HepG2 (cell line): ENCODE data around the gene CAB39. TPM values are rescaled to one million over a fixed set of nuclear protein-coding genes. Genes with fewer than 3 reads are reported as not detected.
A peak's percentile ranks its signal among the peaks of the same experiment; 100 is the strongest.

Source experiments
- ARNT2 ChIP-seq: sonication (generic); formaldehyde crosslinking; IDR thresholded peaks from 2 replicates; pipeline ENCODE4 v1.8.0; 2022; ENCODE audit warnings: mild to moderate bottlenecking, low read depth, missing genetic modification reagents, moderate library complexity
- BCL6 ChIP-seq: IDR thresholded peaks from 2 replicates; pipeline ENCODE4 v1.6.1; 2016; ENCODE audit warnings: missing genetic modification reagents, missing compliant biosample characterization
- HNF4G ChIP-seq, 2 experiments: sonication (generic) in 1 of 2; formaldehyde crosslinking in 1 of 2; IDR thresholded peaks; 2 replicates each; pipeline versions ENCODE4 v1.4.0 to v1.6.1; 2011 to 2020; ENCODE audit warnings: borderline replicate concordance in 2 of 2, low read depth in 2 of 2, mild to moderate bottlenecking in 2 of 2, low read length in 1 of 2, missing genetic modification reagents in 1 of 2, moderate library complexity in 1 of 2
- MTERF4 ChIP-seq: sonication (generic); formaldehyde crosslinking; IDR thresholded peaks from 2 replicates; pipeline ENCODE4 v1.8.0; 2023; ENCODE audit warnings: mild to moderate bottlenecking, missing genetic modification reagents
- TBL1XR1 ChIP-seq: fragments of 150-350 bp; IDR thresholded peaks from 2 replicates; pipeline ENCODE4 v1.6.1; 2014; ENCODE audit warnings: borderline replicate concordance, low read length; ENCODE audit not compliant: partially characterized antibody
- TCF12 ChIP-seq, 2 experiments: fragments of 450-650 bp in 1 of 2; sonication (generic) in 1 of 2; formaldehyde crosslinking in 1 of 2; IDR thresholded peaks; 2 replicates each; pipeline versions ENCODE4 v1.6.1 to v1.8.0; 2017 to 2022; ENCODE audit warnings: antibody characterized with exemption in 1 of 2, mild to moderate bottlenecking in 1 of 2, missing genetic modification reagents in 1 of 2, moderate library complexity in 1 of 2
- U2AF1 ChIP-seq: fragments of 200-400 bp; formaldehyde crosslinking; optimal IDR thresholded peaks from 2 replicates; pipeline ENCODE3; 2017; ENCODE audit warnings: mild to moderate bottlenecking, low read depth, low read length
- ZBTB8A ChIP-seq: sonication (generic); formaldehyde crosslinking; IDR thresholded peaks from 2 replicates; pipeline ENCODE4 v1.4.0; 2020; ENCODE audit warnings: mild to moderate bottlenecking, low read depth, missing genetic modification reagents, borderline replicate concordance
- ZMYM2 ChIP-seq: sonication (generic); formaldehyde crosslinking; IDR thresholded peaks from 2 replicates; pipeline ENCODE4 v1.8.0; 2022; ENCODE audit warnings: mild to moderate bottlenecking, missing genetic modification reagents
- ZNF160 ChIP-seq: sonication (generic); formaldehyde crosslinking; IDR thresholded peaks from 2 replicates; pipeline ENCODE4 v1.8.0; 2022; ENCODE audit warnings: mild to moderate bottlenecking, inconsistent platforms, missing genetic modification reagents
- ZNF235 ChIP-seq: sonication (generic); formaldehyde crosslinking; IDR thresholded peaks from 2 replicates; pipeline ENCODE4 v1.8.1; 2023; ENCODE audit warnings: mild to moderate bottlenecking, missing genetic modification reagents, borderline replicate concordance
- ZNF30 ChIP-seq: sonication (generic); formaldehyde crosslinking; IDR thresholded peaks from 2 replicates; pipeline ENCODE4 v1.5.0; 2020; ENCODE audit warnings: mild to moderate bottlenecking, missing genetic modification reagents
- ZNF607 ChIP-seq: sonication (generic); formaldehyde crosslinking; IDR thresholded peaks from 2 replicates; pipeline ENCODE4 v1.5.1; 2020; ENCODE audit warnings: missing genetic modification reagents, mild to moderate bottlenecking, borderline replicate concordance
- ZNF800 ChIP-seq: sonication (generic); formaldehyde crosslinking; IDR thresholded peaks from 2 replicates; pipeline ENCODE4 v1.4.0; 2020; ENCODE audit warnings: missing genetic modification reagents
- polyA plus RNA-seq, 8 experiments: library from polyadenylated mRNA; depleted of rRNA in 3 of 8; stranded (reverse) in 7 of 8; unstranded in 1 of 8; fragments of >200 nt; fragmentation: Illumina TruSeq in 4 of 8; extraction: Trizol in 4 of 8; gene quantifications; 2 replicates each; pipeline versions ENCODE4 v1.2.1 to v1.2.3, GENCODE V29; 2011 to 2016; ENCODE audit warnings: low read depth in 4 of 8, missing spikeins in 1 of 8, mixed read lengths in 1 of 8; ENCODE audit not compliant: insufficient read depth in 1 of 8
- total RNA-seq, 5 experiments: library from RNA; depleted of rRNA; stranded (reverse); fragments of >200 nt; fragmentation: Illumina TruSeq; extraction: Trizol; gene quantifications; 2 replicates each; pipeline ENCODE4 v1.2.3, GENCODE V29; 2016; ENCODE audit warnings: low read depth in 1 of 5
- TF ChIP-seq, protein P1 (sequence below): sonication (generic); formaldehyde crosslinking; IDR thresholded peaks from 2 replicates; pipeline ENCODE4 v1.9.0; 2021; ENCODE audit warnings: mild to moderate bottlenecking, missing genetic modification reagents
- TF ChIP-seq, protein P2 (sequence below): sonication (generic); formaldehyde crosslinking; conservative IDR thresholded peaks from 2 replicates; pipeline ENCODE4 v1.4.0; 2020; ENCODE audit warnings: missing genetic modification reagents

Gene CAB39
- total and polyA plus RNA-seq, 2 of the 13 experiments (the other 11 are each of a cell fraction or from before 2014, with no cell fraction given) = 19.3 to 45.3 TPM

GRCh38 chr2:230864605-230865306 lies 152.1 kb downstream of the CAB39 start, which contains the start of gene ITM2C (continued):
- TF ChIP-seq ZNF800 (CRISPR knock-in tag) (peak; percentile 67; the same call in 1 of the 2 replicates), ZBTB8A (CRISPR knock-in tag) (no peak), ZNF235 (CRISPR knock-in tag) (peak; percentile 80; the same call in 1 of the 2 replicates), MTERF4 (CRISPR knock-in tag) (no peak), TCF12 (IDR thresholded peaks at IDR 0.05) (no peak), TCF12 (CRISPR knock-in tag; IDR thresholded peaks at IDR 0.05) (peak; percentile 87), ARNT2 (CRISPR knock-in tag) (no peak; the same call in 1 of the 2 replicates), HNF4G (IDR thresholded peaks at IDR 0.05; ENCODE audit: borderline replicate concordance, low read depth, low read length) (no peak), HNF4G (CRISPR knock-in tag; IDR thresholded peaks at IDR 0.05; ENCODE audit: borderline replicate concordance, low read depth) (no peak), TBL1XR1 (no peak), ZNF160 (peak; percentile 84), ZNF30 (CRISPR knock-in tag) (no peak), U2AF1 (no peak), BCL6 (CRISPR knock-in tag) (no peak), ZMYM2 (no peak), ZNF607 (CRISPR knock-in tag) (peak; percentile 81; the same call in 1 of the 2 replicates)
- TF ChIP-seq, protein P1, sequence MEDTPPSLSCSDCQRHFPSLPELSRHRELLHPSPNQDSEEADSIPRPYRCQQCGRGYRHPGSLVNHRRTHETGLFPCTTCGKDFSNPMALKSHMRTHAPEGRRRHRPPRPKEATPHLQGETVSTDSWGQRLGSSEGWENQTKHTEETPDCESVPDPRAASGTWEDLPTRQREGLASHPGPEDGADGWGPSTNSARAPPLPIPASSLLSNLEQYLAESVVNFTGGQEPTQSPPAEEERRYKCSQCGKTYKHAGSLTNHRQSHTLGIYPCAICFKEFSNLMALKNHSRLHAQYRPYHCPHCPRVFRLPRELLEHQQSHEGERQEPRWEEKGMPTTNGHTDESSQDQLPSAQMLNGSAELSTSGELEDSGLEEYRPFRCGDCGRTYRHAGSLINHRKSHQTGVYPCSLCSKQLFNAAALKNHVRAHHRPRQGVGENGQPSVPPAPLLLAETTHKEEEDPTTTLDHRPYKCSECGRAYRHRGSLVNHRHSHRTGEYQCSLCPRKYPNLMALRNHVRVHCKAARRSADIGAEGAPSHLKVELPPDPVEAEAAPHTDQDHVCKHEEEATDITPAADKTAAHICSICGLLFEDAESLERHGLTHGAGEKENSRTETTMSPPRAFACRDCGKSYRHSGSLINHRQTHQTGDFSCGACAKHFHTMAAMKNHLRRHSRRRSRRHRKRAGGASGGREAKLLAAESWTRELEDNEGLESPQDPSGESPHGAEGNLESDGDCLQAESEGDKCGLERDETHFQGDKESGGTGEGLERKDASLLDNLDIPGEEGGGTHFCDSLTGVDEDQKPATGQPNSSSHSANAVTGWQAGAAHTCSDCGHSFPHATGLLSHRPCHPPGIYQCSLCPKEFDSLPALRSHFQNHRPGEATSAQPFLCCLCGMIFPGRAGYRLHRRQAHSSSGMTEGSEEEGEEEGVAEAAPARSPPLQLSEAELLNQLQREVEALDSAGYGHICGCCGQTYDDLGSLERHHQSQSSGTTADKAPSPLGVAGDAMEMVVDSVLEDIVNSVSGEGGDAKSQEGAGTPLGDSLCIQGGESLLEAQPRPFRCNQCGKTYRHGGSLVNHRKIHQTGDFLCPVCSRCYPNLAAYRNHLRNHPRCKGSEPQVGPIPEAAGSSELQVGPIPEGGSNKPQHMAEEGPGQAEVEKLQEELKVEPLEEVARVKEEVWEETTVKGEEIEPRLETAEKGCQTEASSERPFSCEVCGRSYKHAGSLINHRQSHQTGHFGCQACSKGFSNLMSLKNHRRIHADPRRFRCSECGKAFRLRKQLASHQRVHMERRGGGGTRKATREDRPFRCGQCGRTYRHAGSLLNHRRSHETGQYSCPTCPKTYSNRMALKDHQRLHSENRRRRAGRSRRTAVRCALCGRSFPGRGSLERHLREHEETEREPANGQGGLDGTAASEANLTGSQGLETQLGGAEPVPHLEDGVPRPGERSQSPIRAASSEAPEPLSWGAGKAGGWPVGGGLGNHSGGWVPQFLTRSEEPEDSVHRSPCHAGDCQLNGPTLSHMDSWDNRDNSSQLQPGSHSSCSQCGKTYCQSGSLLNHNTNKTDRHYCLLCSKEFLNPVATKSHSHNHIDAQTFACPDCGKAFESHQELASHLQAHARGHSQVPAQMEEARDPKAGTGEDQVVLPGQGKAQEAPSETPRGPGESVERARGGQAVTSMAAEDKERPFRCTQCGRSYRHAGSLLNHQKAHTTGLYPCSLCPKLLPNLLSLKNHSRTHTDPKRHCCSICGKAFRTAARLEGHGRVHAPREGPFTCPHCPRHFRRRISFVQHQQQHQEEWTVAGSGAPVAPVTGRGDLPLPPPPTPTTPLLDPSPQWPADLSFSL (CRISPR knock-in tag) = no peak
- TF ChIP-seq, protein P2, sequence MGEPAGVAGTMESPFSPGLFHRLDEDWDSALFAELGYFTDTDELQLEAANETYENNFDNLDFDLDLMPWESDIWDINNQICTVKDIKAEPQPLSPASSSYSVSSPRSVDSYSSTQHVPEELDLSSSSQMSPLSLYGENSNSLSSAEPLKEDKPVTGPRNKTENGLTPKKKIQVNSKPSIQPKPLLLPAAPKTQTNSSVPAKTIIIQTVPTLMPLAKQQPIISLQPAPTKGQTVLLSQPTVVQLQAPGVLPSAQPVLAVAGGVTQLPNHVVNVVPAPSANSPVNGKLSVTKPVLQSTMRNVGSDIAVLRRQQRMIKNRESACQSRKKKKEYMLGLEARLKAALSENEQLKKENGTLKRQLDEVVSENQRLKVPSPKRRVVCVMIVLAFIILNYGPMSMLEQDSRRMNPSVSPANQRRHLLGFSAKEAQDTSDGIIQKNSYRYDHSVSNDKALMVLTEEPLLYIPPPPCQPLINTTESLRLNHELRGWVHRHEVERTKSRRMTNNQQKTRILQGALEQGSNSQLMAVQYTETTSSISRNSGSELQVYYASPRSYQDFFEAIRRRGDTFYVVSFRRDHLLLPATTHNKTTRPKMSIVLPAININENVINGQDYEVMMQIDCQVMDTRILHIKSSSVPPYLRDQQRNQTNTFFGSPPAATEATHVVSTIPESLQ (CRISPR knock-in tag) = no peak
